Mesenteric fat pad (tissue), 1 donor: Measurements from ENCODE around the gene SPX. TPM values are rescaled to one million over a fixed set of nuclear protein-coding genes. Genes with fewer than 3 reads are reported as not detected.

Experiments
- DNase-seq: peaks from one replicate; pipeline ENCODE4 v3.0.0-alpha.2; 2020; ENCODE audit warnings: low spot score
- total RNA-seq: library from RNA; stranded (reverse); fragmentation: NEBNext Ultra II Directional; extraction: Animal tissue kit (Norgen Biotek cat#: 25700); gene quantifications from one replicate; pipeline ENCODE4 v1.2.1, GENCODE V29; 2021
- donor health status: DM: yes; HTN: yes; CAD: no.

SPX gene
- total RNA-seq, 1 donor from 2014 or later, result 0.45 TPM

- no peak for DNase-seq
These were observed 51.4 kb downstream of the SPX start for GRCh38 chr12:21577516-21577915.

- no peak for DNase-seq
These were observed 54.8 kb downstream of the SPX start for GRCh38 chr12:21580748-21581516.

Other genes with a start within 250 kb of the SPX start
- not detected for gene SLCO1A2, start 191.4 kb upstream of the SPX start, total RNA-seq
- gene IAPP, start 153.4 kb upstream of the SPX start, total RNA-seq, result not detected
- gene PYROXD1, start 88.6 kb upstream of the SPX start, total RNA-seq, result 16.5 TPM
- gene RECQL, start 24.7 kb upstream of the SPX start, total RNA-seq, result 34.1 TPM
- gene GOLT1B, start 24.5 kb upstream of the SPX start, total RNA-seq, result 34.6 TPM
- gene GYS2, start 78.6 kb downstream of the SPX start, total RNA-seq, result 0.10 TPM
- gene LDHB, start 131.5 kb downstream of the SPX start, total RNA-seq, result 900 TPM
- 16.5 TPM for gene KCNJ8, start 248.4 kb downstream of the SPX start, total RNA-seq